GM12865 (cell line): ENCODE results near the gene APMAP.
A peak's percentile ranks its signal among the peaks of the same experiment; 100 is the strongest.

Source experiments
- DNase-seq: peaks from one replicate; pipeline ENCODE4 v3.0.0; 2010; ENCODE audit warnings: low read depth
- H3K4me3 ChIP-seq: 2 replicates; pipeline ENCODE4 v1.5.1; 2011; ENCODE audit warnings: mild to moderate bottlenecking, low read depth, low read length, control low read depth
- TF ChIP-seq, protein P1 (sequence below): IDR thresholded peaks from 2 replicates; pipeline ENCODE4 v1.5.1; 2011; ENCODE audit warnings: low read length, control low read depth, low read depth, inconsistent platforms; ENCODE audit not compliant: insufficient read depth; ENCODE audit errors: missing control alignments

APMAP gene

DNA sequence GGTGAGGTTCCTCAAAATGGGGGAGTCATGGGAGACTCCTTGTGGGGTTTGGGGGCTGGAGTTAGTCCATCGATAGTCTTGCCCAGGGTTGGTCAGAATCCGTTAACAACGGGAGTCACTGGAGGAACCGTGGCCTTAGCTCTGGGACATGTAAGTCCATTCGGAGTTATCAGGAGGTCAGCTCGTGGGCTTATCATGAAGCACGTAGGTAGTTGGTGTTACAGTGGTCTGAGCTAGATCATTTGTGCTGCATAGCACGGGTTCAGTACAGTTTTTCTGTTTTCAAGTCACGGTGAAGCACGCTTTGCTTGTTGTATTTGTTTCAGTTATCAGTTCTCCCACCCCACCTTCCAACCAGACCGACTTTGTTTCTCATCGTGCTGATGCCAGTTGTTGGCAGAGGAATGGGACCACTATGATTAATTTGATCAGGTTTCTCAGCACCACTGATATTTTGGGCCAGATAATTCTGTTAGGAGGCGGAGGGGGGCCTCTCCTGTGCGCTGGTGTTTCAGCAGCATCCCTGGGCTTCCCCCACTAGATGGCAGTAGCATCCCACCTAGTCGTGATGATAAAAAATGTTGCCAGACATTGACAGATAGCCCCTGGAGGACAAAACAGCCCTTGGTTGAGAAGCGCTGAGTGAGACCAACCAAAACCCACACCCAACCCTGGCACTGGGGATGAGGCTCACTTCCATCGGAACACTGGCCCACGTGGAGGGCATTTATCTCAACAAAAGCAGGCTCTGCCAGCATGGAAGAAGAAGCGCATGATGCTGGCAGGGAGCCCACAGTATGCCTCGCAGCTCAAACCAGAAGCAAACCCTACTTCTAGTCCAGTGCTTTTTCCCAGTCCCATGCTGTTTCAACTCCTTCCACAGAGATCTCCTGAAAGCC, 2.2 kb upstream of the APMAP start:
- DNase-seq: peak; percentile 84
- TF ChIP-seq, protein P1, sequence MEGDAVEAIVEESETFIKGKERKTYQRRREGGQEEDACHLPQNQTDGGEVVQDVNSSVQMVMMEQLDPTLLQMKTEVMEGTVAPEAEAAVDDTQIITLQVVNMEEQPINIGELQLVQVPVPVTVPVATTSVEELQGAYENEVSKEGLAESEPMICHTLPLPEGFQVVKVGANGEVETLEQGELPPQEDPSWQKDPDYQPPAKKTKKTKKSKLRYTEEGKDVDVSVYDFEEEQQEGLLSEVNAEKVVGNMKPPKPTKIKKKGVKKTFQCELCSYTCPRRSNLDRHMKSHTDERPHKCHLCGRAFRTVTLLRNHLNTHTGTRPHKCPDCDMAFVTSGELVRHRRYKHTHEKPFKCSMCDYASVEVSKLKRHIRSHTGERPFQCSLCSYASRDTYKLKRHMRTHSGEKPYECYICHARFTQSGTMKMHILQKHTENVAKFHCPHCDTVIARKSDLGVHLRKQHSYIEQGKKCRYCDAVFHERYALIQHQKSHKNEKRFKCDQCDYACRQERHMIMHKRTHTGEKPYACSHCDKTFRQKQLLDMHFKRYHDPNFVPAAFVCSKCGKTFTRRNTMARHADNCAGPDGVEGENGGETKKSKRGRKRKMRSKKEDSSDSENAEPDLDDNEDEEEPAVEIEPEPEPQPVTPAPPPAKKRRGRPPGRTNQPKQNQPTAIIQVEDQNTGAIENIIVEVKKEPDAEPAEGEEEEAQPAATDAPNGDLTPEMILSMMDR: peak; percentile 87
- H3K4me3 ChIP-seq: no peak overlapping the region

DNA sequence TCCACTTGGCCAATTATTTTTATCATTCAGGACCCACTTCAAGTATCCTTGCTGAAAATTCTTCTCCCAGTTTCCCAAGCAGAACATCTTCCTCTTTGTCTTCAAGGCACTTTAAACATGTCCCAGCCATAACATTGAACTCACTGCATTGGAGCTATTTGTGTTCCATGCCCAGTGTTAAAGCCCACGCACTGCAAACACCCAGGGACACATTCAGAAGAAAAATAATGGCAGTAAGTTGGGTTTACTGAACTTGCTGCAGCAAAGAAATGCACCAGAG, 1.6 kb upstream of the APMAP start:
- TF ChIP-seq, protein P1: no peak
- no peak for DNase-seq
- H3K4me3 ChIP-seq: no peak overlapping the region

DNA sequence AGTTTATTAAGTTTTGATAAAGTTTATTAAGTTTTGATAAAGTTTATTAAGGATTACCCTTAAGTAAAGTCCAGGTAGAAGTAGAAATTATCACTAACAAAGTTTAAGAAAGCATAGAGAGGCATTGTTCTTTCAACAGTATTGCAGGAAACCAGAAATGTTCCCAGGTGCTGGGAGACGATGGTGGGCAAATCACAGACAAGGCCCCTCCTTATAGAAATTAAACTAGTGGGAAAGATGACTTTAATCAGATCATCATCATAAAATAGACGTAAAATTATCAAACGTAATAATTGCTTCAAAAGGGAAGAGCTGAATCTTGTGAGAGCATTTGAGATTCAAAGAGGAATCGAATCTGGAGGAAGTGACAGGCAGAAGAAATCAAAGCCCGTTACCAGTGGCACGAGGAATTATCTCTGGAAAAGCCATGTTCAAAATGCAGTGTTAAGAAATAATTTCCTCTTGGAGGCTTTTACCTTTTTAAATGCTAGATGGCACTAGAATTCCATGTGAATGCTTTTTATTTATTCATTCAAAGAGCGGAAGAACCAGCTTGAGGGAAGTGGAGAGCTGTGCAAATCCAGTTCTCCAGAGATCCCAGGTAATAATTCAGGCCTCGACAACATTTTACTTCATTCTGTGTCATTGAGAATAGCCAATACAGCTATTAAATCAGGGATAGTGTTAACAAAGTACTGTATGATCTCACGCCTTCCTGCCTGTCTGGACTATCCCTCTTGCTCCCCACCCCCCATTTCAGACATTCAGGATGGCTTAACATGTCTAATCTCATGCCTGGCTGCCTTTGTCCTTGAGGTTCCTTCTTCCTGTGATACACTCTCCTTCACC, 1.0 kb upstream of the APMAP start:
- TF ChIP-seq, protein P1: peak; percentile 6
- peak overlapping the region; percentile 90 for H3K4me3 ChIP-seq
- no peak for DNase-seq

DNA sequence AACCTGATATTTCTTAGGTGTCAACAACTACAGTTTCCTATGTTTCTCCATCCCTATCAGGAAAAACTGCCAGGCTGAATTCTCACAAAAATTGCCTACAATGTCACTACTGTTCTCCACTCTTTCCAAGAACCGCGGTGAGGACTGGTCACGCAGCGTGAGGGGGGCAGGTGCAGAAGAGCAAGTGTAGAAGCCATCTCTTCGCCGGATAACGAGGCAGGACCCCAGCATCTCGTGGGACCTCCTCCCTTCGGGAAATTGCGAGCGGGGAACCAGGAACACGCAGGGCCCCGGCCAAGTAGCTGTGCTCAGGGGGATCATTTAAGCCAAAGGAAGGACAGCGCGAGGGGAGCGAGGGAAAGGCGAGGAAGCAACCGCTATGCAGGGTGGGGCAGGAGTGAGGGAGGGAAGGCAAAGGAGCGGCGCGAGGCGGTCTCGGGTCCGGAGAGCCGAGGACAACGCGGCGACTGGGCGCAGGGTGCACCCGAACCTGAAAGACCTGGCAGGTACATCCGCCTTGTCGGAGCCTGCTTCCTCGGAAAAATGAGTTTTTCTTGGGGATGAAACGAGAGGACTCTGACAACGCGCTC, 559 bp downstream of the APMAP start:
- TF ChIP-seq, protein P1: no peak
- no peak for DNase-seq
- peak overlapping the region; percentile 90 for H3K4me3 ChIP-seq

DNA sequence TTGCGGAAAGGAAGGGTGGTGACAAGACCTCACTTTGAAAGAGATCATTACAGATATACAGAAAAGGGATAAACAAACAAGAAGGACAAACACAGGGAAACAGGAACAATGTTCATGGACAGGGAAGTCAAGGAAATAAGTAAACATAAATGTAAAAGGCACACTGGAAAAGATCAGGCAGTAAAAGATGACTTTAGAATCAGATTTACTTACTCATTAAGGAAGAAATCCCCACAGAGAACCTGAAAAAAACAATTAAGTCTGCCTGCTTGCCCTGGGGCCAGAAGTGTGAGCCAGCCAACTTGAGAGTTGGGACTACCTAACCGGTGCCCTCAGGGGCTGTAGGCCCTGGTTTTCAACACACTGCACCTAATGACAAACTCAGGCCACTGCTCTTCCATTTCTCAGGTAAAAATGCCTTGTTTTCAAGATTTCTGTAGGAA, 1.7 kb downstream of the APMAP start:
- DNase-seq: no peak
- TF ChIP-seq, protein P1: no peak
- H3K4me3 ChIP-seq: no peak overlapping the region

DNA sequence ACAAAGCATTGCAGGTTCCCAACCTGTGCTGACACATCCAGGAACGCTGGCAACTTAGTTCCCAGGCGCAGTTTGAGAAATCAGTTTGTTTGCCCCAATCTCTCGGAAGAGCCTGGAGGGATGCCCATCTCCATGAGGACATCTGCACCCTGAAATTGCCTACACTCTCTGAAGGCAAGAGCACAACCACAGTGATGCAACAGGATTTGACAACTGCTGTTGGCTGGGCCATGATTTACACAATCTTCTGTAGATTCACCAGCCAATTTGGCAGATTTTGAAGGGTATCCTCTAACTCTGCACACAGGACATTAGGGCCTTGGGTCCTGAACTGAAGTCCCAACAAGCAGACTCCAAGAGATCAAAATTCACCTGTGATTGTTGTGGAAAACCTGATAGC, 3.4 kb downstream of the APMAP start:
- H3K4me3 ChIP-seq: no peak overlapping the region
- TF ChIP-seq, protein P1: no peak
- no peak for DNase-seq
